Neural cell (in vitro differentiated cells): Measurements from ENCODE around the gene ZBTB24.

ENCODE experiments used
- CTCF ChIP-seq: fragments of 450-650 bp; IDR thresholded peaks from 2 replicates; pipeline ENCODE4 v1.5.1; 2014; ENCODE audit warnings: antibody characterized with exemption, mild to moderate bottlenecking, moderate library complexity; ENCODE audit not compliant: poor library complexity, severe bottlenecking
- EP300 ChIP-seq: fragments of 450-650 bp; conservative IDR thresholded peaks from 2 replicates; pipeline ENCODE4 v1.6.1; 2014; ENCODE audit warnings: antibody characterized with exemption, mild to moderate bottlenecking, moderate library complexity; ENCODE audit not compliant: poor library complexity, severe bottlenecking

GRCh38 chr6:109417646-109418045, 65.4 kb downstream of the ZBTB24 start:
- TF ChIP-seq CTCF (no peak), EP300 (no peak)
